Measurements from ENCODE around the gene THEM5.
"Not testable (repeated sequence)": the region's sequence is repeated elsewhere in the genome, so short reads cannot be mapped to it uniquely, and the experiment has no call there.

The THEM5 gene

DNA sequence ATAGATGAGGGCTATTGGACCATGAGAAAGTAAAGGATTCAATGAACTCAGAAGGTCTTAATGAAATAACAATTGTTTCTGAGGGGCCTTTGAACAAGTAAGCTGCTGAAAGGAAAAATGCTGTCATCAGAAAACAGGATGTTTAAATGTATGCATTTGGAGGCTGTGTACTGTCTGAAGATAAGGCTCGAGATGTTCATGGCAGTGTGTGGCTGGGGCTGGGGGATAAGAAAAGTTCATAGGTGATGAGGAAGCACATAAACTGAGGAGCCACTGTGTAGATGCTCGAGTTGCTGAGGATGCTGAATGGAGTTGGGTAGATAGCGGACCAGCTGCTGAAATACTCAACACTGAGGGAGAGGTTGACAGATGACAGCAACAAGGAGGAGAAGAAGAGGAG is 38.0 kb upstream of the THEM5 start:
- TF ChIP-seq, protein P1, sequence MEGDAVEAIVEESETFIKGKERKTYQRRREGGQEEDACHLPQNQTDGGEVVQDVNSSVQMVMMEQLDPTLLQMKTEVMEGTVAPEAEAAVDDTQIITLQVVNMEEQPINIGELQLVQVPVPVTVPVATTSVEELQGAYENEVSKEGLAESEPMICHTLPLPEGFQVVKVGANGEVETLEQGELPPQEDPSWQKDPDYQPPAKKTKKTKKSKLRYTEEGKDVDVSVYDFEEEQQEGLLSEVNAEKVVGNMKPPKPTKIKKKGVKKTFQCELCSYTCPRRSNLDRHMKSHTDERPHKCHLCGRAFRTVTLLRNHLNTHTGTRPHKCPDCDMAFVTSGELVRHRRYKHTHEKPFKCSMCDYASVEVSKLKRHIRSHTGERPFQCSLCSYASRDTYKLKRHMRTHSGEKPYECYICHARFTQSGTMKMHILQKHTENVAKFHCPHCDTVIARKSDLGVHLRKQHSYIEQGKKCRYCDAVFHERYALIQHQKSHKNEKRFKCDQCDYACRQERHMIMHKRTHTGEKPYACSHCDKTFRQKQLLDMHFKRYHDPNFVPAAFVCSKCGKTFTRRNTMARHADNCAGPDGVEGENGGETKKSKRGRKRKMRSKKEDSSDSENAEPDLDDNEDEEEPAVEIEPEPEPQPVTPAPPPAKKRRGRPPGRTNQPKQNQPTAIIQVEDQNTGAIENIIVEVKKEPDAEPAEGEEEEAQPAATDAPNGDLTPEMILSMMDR (IDR thresholded peaks at IDR 0.05; ENCODE audit: low read length, missing control alignments): no peak
- H3K4me3 ChIP-seq (replicated peaks; ENCODE audit: low read depth, low read length): no peak overlapping the region
- DNase-seq (ENCODE audit: low read depth): no peak

DNA sequence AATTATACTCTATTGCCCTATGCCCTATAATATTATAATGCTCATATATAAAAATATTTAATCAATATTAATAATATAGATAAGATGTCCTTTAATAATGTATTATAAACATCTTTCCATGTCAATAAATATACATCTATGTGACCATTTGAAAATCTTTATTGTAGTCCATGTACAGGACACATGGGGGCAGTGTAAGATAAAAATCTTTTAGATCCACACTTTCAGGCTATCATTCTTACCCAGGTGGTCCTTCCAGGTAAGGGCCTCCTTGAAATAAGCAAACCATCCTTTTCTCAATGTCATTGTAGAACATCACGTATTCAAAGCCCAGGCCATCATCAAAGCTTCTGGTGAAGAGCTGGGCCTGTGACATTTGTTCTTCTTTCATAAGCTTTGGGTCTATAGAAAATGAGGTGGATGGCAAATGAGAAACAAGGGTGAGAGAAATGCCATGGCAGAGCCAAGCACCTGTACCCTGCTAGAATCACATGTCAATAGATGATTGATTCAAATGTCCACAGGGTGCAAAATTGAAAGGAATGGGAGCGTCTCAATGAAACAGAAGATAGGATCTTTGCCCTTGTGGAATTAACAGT is 35.6 kb upstream of the THEM5 start:
- DNase-seq (ENCODE audit: low read depth): no peak
- TF ChIP-seq, protein P1 (IDR thresholded peaks at IDR 0.05; ENCODE audit: low read length, missing control alignments): peak; percentile 31
- H3K4me3 ChIP-seq (replicated peaks; ENCODE audit: low read depth, low read length): no peak overlapping the region

DNA sequence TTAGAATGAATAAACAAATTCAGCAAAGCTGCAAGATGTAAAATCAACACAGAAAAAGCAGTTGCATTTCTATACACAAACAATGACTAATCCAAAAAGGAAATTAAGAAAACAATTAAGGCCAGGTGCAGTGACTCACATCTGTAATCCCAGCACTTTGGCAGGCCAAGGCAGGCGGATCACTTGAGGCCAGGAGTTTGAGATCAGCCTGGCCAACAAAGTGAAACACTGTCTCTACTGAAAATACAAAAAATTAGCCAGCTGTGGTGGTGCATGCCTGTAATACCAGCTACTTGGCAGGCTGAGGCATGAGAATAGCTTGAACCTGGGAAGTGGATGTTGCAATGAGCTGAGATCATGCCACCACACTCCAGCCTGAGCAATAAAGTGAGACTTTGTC is 33.5 kb upstream of the THEM5 start:
- TF ChIP-seq, protein P1 (IDR thresholded peaks at IDR 0.05; ENCODE audit: low read length, missing control alignments): no peak
- peak; percentile 86 for DNase-seq (ENCODE audit: low read depth)
- no peak overlapping the region for H3K4me3 ChIP-seq (replicated peaks; ENCODE audit: low read depth, low read length)

DNA sequence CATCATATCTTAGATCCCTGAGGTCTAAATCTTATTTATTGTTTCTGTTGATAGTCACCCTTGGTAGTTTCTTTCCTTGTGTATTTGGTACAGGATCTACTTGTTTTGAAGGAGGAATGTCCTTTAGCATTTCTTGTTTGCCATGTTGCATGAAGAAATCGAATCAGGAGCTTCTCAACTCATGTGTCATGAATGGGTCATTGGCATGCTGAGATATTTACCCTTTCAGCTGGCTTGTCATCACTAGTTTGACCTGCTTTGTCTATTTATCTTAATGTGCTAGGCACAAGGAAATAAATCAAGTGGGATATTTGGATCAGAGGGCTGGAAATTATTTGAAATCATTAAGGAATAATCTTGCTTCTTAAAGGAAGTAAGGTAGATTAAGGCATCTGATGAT is 32.0 kb upstream of the THEM5 start:
- TF ChIP-seq, protein P1 (IDR thresholded peaks at IDR 0.05; ENCODE audit: low read length, missing control alignments): no peak
- no peak for DNase-seq (ENCODE audit: low read depth)
- H3K4me3 ChIP-seq (replicated peaks; ENCODE audit: low read depth, low read length): no peak overlapping the region

DNA sequence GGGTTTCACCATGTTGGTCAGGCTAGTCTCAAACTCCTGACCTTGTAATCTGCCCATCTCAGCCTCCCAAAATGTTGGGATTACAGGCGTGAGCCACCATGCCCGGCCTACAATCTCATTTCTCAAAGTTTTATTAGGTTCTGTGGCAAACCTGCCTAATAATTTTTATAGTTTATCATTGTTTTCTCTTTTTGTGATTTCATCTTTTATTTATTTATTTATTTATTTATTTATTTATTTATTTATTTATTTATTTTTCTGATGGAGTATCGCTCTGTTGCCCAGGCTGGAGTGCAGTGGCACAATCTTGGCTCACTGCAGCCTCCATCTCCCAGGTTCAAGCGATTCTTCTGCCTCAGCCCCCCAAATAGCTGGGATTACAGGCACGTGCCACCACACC is 31.4 kb upstream of the THEM5 start:
- not testable (repeated sequence) for H3K4me3 ChIP-seq (replicated peaks; ENCODE audit: low read depth, low read length); DNase-seq (ENCODE audit: low read depth)

DNA sequence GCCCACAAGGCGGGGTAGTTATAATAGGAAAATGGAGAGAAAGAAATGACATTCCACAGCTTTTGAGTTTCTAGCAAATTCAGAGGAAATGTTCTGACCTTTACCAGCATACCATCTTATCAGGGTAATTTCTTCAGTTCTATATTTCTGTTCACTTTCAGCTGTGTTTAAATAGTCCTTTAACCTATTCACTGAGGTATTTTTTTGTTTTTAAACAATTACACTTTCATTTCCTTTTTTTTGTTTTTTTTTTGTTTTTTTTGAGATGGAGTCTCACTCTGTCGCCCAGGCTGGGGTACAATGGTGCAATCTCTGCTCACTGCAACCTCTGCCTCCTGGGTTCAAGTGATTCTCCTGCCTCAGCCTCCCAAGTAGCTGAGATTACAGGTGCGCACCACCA is 30.9 kb upstream of the THEM5 start:
- not testable (repeated sequence) for H3K4me3 ChIP-seq (replicated peaks; ENCODE audit: low read depth, low read length); DNase-seq (ENCODE audit: low read depth)

DNA sequence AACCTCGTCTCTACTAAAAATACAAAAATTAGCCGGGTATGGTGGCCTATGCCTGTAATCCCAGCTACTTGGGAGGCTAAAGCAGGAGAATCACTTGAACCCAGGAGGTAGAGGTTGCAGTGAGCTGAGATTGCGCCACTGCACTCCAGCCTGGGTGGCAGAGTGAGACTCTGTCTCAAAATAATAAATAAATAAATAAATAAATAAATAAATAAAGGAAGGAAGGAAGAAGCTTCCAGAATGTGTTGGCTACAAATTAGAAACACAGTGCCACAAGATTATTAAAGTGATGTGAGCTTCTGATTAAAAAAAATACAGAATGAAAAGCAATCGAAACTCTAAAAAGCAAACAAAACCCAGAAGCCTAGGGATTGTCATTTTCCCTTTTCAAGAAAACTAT is 30.4 kb upstream of the THEM5 start:
- not testable (repeated sequence) for H3K4me3 ChIP-seq (replicated peaks; ENCODE audit: low read depth, low read length); DNase-seq (ENCODE audit: low read depth)

DNA sequence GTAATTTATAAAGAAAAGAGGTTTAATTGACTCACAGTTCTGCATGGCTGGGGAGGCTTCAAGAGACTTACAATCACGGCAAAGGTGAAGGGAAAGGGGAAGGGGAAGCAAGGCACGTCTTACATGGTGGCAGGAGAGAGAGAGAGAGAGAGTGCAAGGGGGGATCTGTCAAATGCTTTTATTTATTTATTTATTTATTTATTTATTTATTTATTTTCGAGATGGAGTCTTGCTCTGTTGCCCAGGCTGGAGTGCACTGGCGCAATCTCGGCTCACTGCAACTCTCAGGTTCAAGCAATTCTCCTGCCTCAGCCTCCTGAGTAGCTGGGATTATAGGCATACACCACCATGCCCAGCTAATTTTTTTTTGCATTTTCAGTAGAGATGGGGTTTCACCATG is 29.4 kb upstream of the THEM5 start:
- not testable (repeated sequence) for DNase-seq (ENCODE audit: low read depth); H3K4me3 ChIP-seq (replicated peaks; ENCODE audit: low read depth, low read length)

DNA sequence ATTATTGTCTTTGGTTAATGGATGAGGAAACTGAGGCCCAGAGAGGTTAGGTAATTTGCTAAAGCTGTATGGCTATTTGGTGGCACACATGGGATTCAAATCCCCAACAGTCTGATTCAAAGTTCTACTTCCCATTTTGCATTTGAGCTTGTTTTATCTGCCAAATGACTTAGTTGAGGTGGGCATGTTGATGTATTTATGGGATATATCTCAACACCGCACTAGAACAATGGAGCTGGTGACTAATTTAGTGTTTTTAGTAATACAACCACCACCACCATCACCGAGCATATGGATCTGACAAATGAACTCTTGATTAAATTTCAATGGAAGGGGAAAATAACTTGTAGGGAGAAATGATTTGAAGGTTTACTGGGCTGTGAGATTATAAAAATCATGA is 29.0 kb upstream of the THEM5 start:
- H3K4me3 ChIP-seq (replicated peaks; ENCODE audit: low read depth, low read length): no peak overlapping the region
- DNase-seq (ENCODE audit: low read depth): no peak
- TF ChIP-seq, protein P1 (IDR thresholded peaks at IDR 0.05; ENCODE audit: low read length, missing control alignments): no peak
